GM21737 (cell line): ENCODE data around the gene CDC42BPB.
"Not testable (repeated sequence)": the region's sequence is repeated elsewhere in the genome, so short reads cannot be mapped to it uniquely, and the experiment has no call there.

Experiments used
- ATAC-seq: cut with Tn5 transposase; IDR thresholded peaks from one replicate; pipeline ENCODE4 v1.9.1; 2021; ENCODE audit warnings: mild to moderate bottlenecking, moderate library complexity; ENCODE audit not compliant: unreplicated experiment

Gene CDC42BPB

GRCh38 chr14:102906616-102907302, 150.6 kb downstream of the CDC42BPB start:
- no peak for ATAC-seq

- ATAC-seq = no peak
Measured at GRCh38 chr14:102905116-102906108, 151.9 kb downstream of the CDC42BPB start.

- no peak for ATAC-seq
Measured at GRCh38 chr14:102903889-102904512, 153.3 kb downstream of the CDC42BPB start.

- no peak for ATAC-seq
Measured at GRCh38 chr14:102903248-102903888, 154.0 kb downstream of the CDC42BPB start.

GRCh38 chr14:102902523-102903247, 154.7 kb downstream of the CDC42BPB start:
- no peak for ATAC-seq

GRCh38 chr14:102902086-102902485, 155.3 kb downstream of the CDC42BPB start:
- ATAC-seq = peak; percentile 3

GRCh38 chr14:102901633-102902032, 155.7 kb downstream of the CDC42BPB start:
- peak; percentile 64 for ATAC-seq

GRCh38 chr14:102900631-102901571, 156.4 kb downstream of the CDC42BPB start:
- ATAC-seq = peak; percentile 46

GRCh38 chr14:102899516-102899900, 157.8 kb downstream of the CDC42BPB start:
- ATAC-seq = no peak

- ATAC-seq = no peak
Measured at GRCh38 chr14:102898776-102899515, 158.4 kb downstream of the CDC42BPB start.

GRCh38 chr14:102898298-102898697, 159.1 kb downstream of the CDC42BPB start:
- no peak for ATAC-seq

- ATAC-seq = no peak
Measured at GRCh38 chr14:102897299-102898027, 159.9 kb downstream of the CDC42BPB start.

- not testable (repeated sequence) for ATAC-seq
Measured at GRCh38 chr14:102896735-102897134, 160.6 kb downstream of the CDC42BPB start.

- no peak for ATAC-seq
Measured at GRCh38 chr14:102893452-102893851, 163.9 kb downstream of the CDC42BPB start.

GRCh38 chr14:102892651-102893050, 164.7 kb downstream of the CDC42BPB start:
- ATAC-seq = no peak

GRCh38 chr14:102891556-102891955, 165.8 kb downstream of the CDC42BPB start:
- ATAC-seq = no peak

GRCh38 chr14:102891111-102891510, 166.2 kb downstream of the CDC42BPB start:
- ATAC-seq = no peak

GRCh38 chr14:102889615-102890014, 167.7 kb downstream of the CDC42BPB start:
- ATAC-seq = no peak
